Epithelial cell of esophagus (primary cell): ENCODE data around the gene CFAP77.

Experiments
- DNase-seq: peaks from one replicate; pipeline ENCODE4 v3.0.0; 2010; ENCODE audit warnings: low read depth
- H3K4me3 ChIP-seq: 2 replicates; pipeline ENCODE4 v1.5.1; 2011; ENCODE audit warnings: mild to moderate bottlenecking, low read length, control low read depth
- CTCF ChIP-seq: IDR thresholded peaks from 2 replicates; pipeline ENCODE4 v1.5.1; 2011; ENCODE audit warnings: low read depth, mild to moderate bottlenecking, low read length, control low read depth, inconsistent platforms; ENCODE audit not compliant: insufficient read depth; ENCODE audit errors: missing control alignments

CFAP77 gene

GRCh38 chr9:132588098-132588497 is 178.1 kb downstream of the CFAP77 start:
- no peak for DNase-seq
- no peak for TF ChIP-seq CTCF
- no peak overlapping the region for H3K4me3 ChIP-seq

GRCh38 chr9:132588501-132589147 is 178.6 kb downstream of the CFAP77 start:
- no peak for DNase-seq

GRCh38 chr9:132589148-132590036 is 179.4 kb downstream of the CFAP77 start:
- no peak for DNase-seq
- no peak for TF ChIP-seq CTCF
- H3K4me3 ChIP-seq: no peak overlapping the region

More at GRCh38 chr9:132588501-132589147, 178.6 kb downstream of the CFAP77 start:
- no peak overlapping the region for H3K4me3 ChIP-seq
- no peak for TF ChIP-seq CTCF

GRCh38 chr9:132590037-132590317 is 180.0 kb downstream of the CFAP77 start:
- TF ChIP-seq CTCF: no peak
- no peak overlapping the region for H3K4me3 ChIP-seq
- DNase-seq: no peak

- no peak overlapping the region for H3K4me3 ChIP-seq
- no peak for TF ChIP-seq CTCF
- DNase-seq: no peak
These were observed 180.5 kb downstream of the CFAP77 start for GRCh38 chr9:132590318-132591182.

GRCh38 chr9:132591244-132591643 is 181.2 kb downstream of the CFAP77 start:
- no peak for TF ChIP-seq CTCF
- DNase-seq: no peak
- H3K4me3 ChIP-seq: no peak overlapping the region
